GM21737 (cell line): Measurements from ENCODE around the gene CACNA2D1.

ENCODE experiments used
- ATAC-seq: cut with Tn5 transposase; IDR thresholded peaks from one replicate; pipeline ENCODE4 v1.9.1; 2021; ENCODE audit warnings: mild to moderate bottlenecking, moderate library complexity; ENCODE audit not compliant: unreplicated experiment

The CACNA2D1 gene

GRCh38 chr7:82010416-82010815, 433.2 kb downstream of the CACNA2D1 start:
- ATAC-seq: no peak

- ATAC-seq: no peak
Observed at GRCh38 chr7:82007315-82007714, 436.3 kb downstream of the CACNA2D1 start.

- no peak for ATAC-seq
Observed at GRCh38 chr7:82005056-82005455, 438.5 kb downstream of the CACNA2D1 start.

DNA sequence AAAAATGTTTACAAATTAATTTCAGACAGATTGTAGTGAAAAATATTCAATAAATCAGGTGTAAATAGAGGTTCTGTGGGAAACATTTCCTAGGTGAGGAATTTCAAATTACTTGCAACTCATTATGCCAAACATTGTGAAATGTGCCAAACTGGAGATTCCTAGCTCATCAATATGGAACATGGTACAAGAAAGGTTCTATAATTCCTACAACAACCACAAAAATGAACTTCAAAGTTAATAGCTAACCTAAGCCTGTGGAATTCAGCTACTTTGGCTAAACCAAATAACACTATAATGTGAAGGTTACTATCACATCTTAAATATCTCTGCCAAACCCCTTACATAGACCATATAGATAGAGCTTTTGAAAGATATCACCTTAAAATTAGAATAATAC, 450.4 kb downstream of the CACNA2D1 start:
- ATAC-seq: no peak

DNA sequence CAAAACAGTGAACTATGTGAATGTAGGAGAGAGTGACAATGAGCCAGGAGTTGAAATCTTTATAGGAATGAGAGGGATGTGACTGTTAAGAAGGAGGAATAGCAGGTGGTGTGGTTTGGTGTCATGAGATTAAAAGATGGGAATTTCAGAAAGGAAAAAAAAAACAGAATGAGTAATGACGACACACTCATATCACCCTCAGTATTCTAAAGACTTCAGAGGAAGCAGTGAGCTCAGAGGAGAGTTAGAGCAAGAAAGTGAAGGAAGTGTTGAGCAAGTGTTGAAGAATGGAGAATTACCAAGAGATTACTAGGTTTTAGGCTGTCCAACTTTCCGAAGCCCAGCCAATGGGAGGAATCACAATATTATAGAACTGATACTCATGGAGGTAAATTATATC, 453.2 kb downstream of the CACNA2D1 start:
- no peak for ATAC-seq

DNA sequence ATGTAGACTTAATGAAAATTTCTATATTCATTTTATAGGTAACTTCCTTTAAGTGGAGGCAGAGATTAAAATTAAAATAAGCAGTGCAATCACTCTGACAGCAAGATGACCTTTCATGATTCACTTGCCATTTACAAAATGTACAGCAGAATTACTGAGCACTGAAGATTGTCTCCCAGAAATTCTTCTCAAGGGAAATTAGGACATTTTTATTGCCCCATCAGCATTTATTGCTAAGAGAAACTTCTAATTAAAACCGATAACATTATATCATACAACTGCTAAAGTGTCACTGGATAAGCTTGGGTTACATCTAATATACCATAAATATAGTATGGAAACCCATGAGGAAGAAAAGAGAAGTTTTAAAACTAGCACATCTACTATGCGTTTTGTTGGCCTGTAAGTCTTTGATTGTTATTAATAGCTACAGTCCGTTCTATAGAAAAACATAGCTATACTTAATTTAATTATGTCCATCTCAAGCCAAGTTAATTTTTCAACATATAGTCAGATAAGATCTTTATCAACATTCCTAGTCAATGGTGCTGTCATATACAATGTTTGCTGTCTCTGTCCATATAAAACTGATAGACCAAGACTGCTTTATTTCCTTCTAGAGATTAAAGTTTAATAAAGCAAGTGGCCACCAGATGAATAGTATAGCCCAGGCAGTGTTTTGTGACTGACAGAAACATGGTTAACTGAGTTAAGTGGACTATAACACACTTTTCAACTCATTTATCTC, 456.7 kb downstream of the CACNA2D1 start:
- ATAC-seq: no peak

DNA sequence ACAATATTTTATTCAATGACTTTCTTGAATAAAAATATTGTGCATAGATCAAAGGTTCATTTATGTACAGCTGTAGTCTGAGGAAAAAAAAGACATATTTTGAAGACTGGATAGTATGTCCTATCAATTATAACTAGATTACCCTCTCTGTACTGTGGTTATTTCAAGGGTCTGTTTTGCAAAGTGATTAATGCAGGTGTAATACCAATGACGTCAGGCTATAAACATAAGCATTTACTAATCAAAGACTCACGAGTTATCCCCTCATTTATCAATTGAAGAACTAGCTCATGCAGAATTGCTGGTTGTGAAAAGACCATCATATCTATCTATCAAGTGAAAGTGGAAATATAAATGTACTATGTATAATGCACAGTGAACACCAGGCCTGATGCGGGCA, 460.2 kb downstream of the CACNA2D1 start:
- no peak for ATAC-seq

- no peak for ATAC-seq
Observed at GRCh38 chr7:81973117-81973516, 470.5 kb downstream of the CACNA2D1 start.

DNA sequence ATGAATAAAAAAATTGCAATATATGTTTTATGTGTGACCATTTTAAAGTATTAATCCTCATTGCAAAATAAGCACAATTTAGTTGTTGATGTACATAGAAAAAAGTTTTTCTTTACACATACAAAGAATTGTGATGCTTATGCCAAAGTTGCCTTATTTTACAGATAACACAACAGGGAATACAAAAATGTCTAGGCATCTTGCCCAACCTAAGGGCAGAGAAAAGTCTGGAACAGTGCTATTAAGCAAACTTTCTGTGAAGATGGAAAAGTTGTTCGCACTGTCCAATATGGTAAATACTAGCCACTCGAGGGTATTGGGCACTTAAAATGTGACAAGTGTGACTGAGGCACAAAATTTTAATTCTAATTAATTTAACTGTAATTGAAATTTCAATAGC, 483.6 kb downstream of the CACNA2D1 start:
- no peak for ATAC-seq

DNA sequence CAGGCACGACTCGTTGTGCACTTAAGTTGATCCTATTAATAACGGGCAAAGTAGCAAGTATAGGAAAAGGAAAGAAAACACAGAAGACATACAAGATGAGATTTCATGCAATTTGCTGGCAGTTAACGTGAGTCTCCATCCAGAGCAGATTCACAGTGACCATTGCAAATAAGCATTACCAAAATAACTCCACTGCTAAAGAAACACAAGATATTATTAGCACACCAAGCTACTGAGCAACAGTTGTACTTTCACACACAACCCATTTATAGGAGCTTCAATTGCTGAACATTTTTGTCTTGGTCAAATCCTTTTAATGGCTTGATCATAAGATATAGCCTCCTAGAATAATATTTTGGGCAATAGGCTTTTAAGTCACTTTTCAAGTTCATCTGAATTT, 486.1 kb downstream of the CACNA2D1 start:
- ATAC-seq: no peak

- no peak for ATAC-seq
Observed at GRCh38 chr7:81956520-81956919, 487.1 kb downstream of the CACNA2D1 start.

GRCh38 chr7:81949306-81949705, 494.3 kb downstream of the CACNA2D1 start:
- no peak for ATAC-seq

DNA sequence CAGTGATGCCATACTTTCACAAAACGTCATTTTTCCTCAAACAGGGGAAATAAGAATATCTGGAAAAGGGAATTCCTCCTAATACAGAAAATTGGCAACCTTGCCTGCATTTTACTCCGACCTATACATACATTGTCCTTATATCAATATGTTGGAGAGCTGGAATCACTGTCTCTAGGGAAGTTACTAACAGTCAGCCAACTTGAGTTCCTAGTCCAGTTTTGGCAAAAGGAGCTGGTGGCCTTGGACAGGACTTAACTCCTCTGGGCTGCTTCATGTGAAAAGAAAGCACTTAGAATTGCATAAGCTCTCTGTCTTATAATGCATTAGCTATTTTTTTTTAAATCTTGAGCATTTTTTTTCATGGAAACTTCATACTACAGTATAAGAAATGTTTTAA, 499.5 kb downstream of the CACNA2D1 start:
- no peak for ATAC-seq

GRCh38 chr7:81937091-81937490, 506.5 kb downstream of the CACNA2D1 start:
- no peak for ATAC-seq

GRCh38 chr7:81934596-81935301, 508.8 kb downstream of the CACNA2D1 start:
- ATAC-seq: no peak

GRCh38 chr7:81932936-81933335, 510.6 kb downstream of the CACNA2D1 start:
- ATAC-seq: no peak

GRCh38 chr7:81929386-81929785, 514.2 kb downstream of the CACNA2D1 start:
- no peak for ATAC-seq

DNA sequence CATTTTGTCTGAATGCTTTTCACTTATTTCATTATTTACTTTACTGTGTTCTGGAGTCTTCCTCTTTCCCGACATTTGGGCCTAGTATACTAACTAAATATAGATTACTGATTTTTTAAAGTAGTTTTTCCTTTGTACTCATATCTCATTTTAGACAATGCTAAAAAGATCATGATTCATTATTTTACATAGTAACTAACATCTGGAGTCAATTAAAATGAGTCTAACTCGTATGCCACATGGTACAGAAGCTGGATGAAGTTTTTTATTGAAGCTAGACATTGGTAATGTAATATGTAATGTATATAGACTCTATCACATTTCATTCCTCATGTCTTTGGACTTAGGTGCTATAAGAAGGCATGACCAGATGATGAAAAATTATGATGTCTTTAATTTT, 517.4 kb downstream of the CACNA2D1 start:
- ATAC-seq: no peak

DNA sequence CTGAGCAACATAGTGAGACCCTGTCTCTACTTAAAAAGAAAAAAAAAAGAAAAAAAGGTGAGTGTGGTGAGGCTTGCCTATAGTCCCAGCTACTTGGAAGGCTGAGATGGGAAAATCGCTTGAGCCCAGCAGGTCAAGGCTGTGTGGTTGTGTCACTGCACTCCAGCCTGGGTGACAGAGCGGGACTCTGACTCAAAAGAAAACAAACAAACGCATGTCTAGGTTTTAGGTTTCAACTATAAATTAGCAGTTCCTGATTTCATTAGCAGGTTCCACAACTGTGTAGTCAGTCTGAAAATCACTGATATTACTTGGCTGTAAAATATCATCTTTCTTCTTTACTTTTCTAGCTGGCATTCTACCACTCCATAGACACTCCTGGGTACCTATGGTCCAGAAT, 518.0 kb downstream of the CACNA2D1 start:
- no peak for ATAC-seq

- ATAC-seq: no peak
Observed at GRCh38 chr7:81924494-81924893, 519.1 kb downstream of the CACNA2D1 start.

DNA sequence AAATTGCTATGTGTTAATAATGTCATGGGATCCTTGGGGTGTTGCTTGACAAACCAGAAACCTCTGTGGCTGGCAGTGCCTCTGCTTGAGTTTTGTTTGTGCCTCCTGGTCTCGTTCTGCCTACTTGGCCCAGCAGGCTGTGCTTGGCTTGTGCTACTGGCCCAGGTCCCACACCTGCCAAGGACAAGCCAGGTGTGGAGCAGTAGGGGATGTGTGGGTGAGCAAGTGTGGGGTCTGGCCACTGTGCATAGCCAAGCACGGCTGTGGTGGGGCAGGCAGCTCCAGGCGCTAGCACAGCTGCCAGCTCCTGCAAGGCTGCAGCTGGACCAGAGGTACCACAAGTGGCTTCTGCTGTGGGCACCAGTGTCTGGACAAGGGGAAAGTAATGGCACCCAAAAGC, 524.1 kb downstream of the CACNA2D1 start:
- no peak for ATAC-seq

- ATAC-seq: no peak
Observed at GRCh38 chr7:81908220-81908619, 535.4 kb downstream of the CACNA2D1 start.

DNA sequence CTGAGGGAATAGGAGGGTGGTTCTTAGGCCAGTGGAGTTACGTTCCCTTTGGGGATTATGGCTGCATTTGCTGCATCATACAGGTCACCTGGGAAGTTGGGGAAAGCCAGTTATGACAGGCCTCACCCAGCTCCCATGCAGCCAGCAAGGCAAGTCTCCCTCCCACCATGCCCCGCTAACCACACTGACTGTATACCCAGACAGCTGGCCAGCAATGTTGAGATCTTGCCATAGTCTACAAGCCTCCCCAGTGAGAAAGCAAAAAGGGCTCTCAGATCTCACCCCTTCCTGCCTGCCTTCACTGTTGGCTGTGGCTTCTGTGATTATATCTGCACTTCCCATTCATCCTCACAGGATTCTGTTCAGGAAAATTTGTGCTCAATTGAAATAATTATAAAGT, 540.5 kb downstream of the CACNA2D1 start:
- ATAC-seq: no peak
